ENCODE data around the gene BMP10.
A peak's percentile ranks its signal among the peaks of the same experiment; 100 is the strongest.

BMP10 gene

GRCh38 chr2:68847751-68848150 is 23.4 kb downstream of the BMP10 start:
- DNase-seq, result no peak

DNA sequence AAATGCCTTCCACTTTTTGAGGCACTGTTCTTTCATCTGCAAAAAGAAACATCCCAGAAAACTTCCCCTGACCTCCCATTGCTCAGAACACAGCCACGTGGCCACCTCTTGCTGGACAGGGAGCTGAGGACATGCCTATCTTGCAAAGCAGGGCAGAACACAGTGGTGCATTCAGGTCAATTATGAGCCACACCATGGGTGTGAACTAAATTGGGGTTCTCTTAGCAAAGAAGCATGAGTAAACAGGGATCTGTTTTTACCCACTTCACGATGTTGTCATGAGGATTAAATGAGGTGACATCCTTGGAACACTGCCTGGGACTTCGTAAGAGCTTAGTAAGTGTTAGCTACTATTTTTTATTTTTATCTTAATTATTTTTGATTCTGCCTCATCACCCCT is 25.1 kb downstream of the BMP10 start:
- DNase-seq, result no peak

DNA sequence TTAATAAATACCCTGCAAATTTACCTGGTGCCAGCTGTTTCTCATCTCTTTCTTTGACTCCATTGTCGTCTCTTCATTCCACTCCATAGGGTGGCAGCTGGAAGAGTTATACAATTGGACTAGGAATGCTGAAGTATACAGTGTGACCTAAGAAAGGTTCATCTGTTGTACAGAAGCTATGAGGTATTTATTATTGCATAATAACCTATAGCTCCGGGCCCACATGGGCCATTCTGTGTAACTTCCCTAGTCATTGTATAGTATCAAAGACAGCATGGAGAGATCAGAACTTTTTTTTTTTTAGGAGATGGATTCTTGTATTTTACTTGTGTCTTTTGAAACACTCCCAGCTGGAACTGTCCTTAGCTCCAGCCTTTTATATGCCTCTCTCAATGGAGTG is 26.2 kb downstream of the BMP10 start:
- no peak for DNase-seq

- DNase-seq, result no peak
Measured at GRCh38 chr2:68839260-68839833, 31.9 kb downstream of the BMP10 start.

- no peak for DNase-seq
Measured at GRCh38 chr2:68838641-68839040, 32.6 kb downstream of the BMP10 start.

GRCh38 chr2:68837861-68838341 is 33.3 kb downstream of the BMP10 start:
- DNase-seq, result no peak

DNA sequence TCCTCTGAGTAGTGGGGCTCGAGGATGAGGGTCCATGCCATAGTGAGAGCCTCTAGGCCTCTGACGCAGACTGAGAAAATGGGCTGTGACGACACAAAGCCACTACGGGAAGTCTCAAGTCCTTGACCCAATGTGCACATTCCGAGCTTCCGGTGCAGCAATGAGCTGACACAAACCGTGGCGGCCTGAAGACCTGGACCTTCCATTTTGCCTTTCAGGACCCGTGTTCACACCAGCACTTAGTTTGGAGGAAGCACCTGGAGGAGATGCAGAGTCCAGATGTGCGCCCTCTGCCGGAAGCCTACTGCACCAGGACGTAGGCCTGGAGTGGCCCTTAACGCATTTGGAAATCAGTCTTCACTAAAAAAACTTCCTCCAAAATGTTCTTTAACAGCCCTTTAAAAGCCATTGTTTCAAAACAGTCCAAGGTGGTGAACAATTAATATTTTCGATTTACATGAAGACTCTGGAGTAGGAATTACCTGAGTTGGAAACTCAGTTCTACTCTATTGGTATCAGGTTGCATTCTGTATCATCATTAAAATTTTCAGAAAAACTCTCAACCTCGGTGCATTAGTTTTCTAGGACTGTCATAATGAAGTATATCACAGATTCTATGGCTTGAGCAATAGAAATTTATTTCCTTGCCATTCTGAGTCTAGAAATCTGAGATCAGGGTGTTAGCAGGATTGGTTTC is 33.9 kb downstream of the BMP10 start:
- no peak for DNase-seq

- DNase-seq, result no peak
Measured at GRCh38 chr2:68835621-68836020, 35.6 kb downstream of the BMP10 start.

GRCh38 chr2:68834737-68835376 is 36.3 kb downstream of the BMP10 start:
- DNase-seq, result no peak

GRCh38 chr2:68833162-68833561 is 38.0 kb downstream of the BMP10 start:
- DNase-seq, result no peak

- peak; percentile 43 for DNase-seq
Measured at GRCh38 chr2:68832233-68832869, 38.8 kb downstream of the BMP10 start.

DNA sequence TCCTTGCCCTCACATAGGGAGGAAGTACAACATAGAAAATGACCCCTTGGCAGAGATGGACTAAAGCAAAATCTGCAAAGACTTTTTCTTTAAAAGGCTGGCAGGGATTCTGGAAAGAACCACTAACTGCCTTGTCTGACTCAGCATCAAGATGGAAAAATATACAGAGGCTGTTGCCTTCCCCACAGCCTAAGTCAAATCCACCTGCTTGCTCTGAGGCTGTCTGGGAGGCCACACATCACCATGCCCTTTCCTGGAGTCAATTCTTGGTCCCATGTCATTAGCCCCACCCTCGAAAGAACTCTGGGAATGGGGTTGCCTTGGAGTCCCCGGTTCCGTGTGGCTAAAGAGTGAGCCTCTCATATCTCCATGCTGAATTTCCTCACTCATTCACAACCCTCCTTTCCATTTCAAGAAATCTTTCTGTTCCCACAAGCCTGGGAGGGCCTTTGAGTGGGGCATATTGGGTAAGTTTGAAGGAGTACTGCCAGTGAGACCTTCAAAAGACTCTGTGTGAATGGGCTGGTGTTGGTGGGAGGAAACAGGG is 39.4 kb downstream of the BMP10 start:
- DNase-seq, result no peak

GRCh38 chr2:68829749-68830148 is 41.4 kb downstream of the BMP10 start:
- DNase-seq, result no peak

GRCh38 chr2:68828887-68829708 is 42.1 kb downstream of the BMP10 start:
- DNase-seq, result peak; percentile 87

DNA sequence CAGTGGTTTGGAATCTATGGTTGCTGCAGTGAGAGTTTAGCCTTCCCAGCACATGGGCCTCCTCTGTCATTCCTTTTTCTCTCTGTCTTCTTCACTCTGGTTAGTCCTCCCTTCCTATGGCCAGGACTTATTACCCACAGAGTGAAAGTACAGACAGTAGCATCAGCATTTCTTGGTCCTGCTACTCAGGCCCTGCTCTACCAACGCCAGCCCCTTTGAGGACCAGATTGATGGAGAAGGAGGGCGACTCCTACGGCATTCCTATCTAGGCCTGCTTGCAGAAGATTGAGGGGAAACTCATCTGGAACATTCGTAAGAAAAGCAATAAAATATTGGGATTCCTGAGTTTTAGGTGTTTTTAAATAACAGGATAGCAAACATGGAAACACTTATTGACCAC is 43.5 kb downstream of the BMP10 start:
- no peak for DNase-seq

DNA sequence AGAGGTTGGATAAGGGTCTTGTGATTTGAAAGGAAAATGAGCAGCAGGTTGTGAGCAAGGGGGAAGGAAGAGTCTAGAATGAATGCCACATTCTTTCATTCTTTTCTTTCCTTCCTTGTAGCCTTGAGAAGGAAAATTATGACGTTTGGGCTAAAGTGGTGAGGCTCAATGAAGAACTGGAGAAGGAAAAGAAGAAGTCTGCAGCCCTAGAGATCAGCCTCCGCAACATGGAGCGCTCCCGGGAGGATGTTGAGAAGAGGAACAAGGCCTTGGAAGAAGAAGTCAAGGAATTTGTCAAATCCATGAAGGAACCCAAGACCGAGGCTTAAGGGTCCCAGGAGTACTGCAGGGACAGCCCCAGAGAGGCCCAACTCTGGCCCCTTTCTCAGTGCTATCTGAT is 45.3 kb downstream of the BMP10 start:
- DNase-seq, result no peak

- no peak for DNase-seq
Measured at GRCh38 chr2:68824831-68825230, 46.4 kb downstream of the BMP10 start.

DNA sequence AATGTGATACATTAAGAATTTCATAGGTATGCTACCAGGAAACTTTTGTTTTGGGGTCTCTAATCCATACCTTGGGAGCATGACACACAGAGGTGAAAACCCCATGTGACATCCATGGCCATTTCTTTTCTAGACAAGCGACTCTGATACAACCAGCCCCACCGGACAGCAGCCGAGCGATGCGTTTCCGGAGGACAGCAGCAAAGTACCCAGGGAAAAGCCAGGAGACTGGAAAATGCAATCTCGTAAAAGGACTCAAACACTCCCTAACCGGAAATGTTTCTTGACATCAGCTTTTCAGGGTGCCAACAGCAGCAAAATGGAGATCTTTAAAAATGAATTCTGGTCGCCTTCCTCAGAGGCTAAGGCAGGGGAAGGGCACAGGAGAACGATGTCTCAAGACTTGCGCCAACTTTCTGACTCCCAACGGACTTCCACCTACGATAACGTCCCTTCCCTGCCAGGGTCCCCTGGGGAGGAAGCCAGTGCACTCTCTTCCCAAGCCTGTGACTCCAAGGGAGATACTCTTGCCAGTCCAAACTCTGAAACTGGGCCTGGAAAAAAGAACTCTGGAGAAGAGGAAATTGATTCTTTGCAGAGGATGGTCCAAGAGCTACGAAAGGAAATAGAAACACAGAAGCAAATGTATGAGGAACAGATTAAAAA is 48.9 kb downstream of the BMP10 start:
- no peak for DNase-seq

DNA sequence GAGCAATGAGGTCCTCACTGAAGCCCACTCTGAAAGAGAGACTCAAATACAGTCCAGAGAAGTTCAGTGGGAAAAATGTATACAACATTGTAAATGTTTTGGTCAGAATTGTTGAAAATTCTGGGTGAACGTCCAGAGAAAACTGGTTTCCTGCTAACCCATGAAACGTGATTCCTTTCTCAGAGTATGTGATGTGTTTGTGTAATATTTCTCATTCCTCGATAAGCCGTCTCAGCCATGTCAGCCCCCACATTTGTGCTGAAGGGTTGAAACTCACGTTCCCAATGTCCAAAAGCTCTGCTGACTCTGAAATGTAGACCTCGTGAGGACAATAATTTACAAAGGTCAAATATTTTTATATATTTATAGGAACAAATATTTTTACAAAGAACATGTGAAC is 51.6 kb downstream of the BMP10 start:
- DNase-seq, result no peak

- no peak for DNase-seq
Measured at GRCh38 chr2:68817306-68817705, 53.9 kb downstream of the BMP10 start.

Data from midbrain (tissue), 1 donor.